Measurements from ENCODE around the gene C9orf153. TPM values are rescaled to one million over a fixed set of nuclear protein-coding genes. Genes with fewer than 3 reads are reported as not detected.

C9orf153 gene
- total and polyA plus RNA-seq, 2 of the 13 experiments (the other 11 are each of a cell fraction or from before 2014, with no cell fraction given), result 0.17 to 0.44 TPM

- peak; percentile 72 for TF ChIP-seq CTCF (CRISPR knock-in tag; IDR thresholded peaks at IDR 0.05)
- no peak for TF ChIP-seq ZBTB7A (CRISPR knock-in tag; IDR thresholded peaks at IDR 0.05)
- peak; percentile 29; the same call in 1 of the 2 replicates for TF ChIP-seq SMC3 (IDR thresholded peaks at IDR 0.05; ENCODE audit: low read length)
- no peak for TF ChIP-seq NFIC (IDR thresholded peaks at IDR 0.05; ENCODE audit: low read length)
- TF ChIP-seq KDM3A (CRISPR knock-in tag; IDR thresholded peaks at IDR 0.05; ENCODE audit: low read depth), result no peak
- no peak for TF ChIP-seq FOSL2 (CRISPR knock-in tag; IDR thresholded peaks at IDR 0.05)
- no peak for TF ChIP-seq SOX5 (CRISPR knock-in tag; IDR thresholded peaks at IDR 0.05; ENCODE audit: borderline replicate concordance)
- no peak for TF ChIP-seq MYPOP (CRISPR knock-in tag; IDR thresholded peaks at IDR 0.05)
- TF ChIP-seq FUBP1 (CRISPR knock-in tag; IDR thresholded peaks at IDR 0.05; ENCODE audit: borderline replicate concordance), result no peak
- no peak for TF ChIP-seq HOXA5 (CRISPR knock-in tag; IDR thresholded peaks at IDR 0.05)
- no peak for TF ChIP-seq ZFP36L1 (CRISPR knock-in tag; IDR thresholded peaks at IDR 0.05)
- TF ChIP-seq NBN (conservative IDR thresholded peaks at IDR 0.05), result no peak
- no peak for TF ChIP-seq DPF2 (CRISPR knock-in tag; IDR thresholded peaks at IDR 0.05; ENCODE audit: borderline replicate concordance, low read depth)
- TF ChIP-seq NFAT5 (CRISPR knock-in tag; IDR thresholded peaks at IDR 0.05), result no peak
These were observed 57.0 kb downstream of the C9orf153 start (continued) for GRCh38 chr9:86202338-86202882.
